HFF-Myc (cell line): ENCODE measurements around the gene LHPP.

Experiments
- DNase-seq: peaks from one replicate; pipeline ENCODE4 v3.0.0-alpha.2; 2011; ENCODE audit warnings: low read depth; ENCODE audit errors: extremely low read depth
- H3K4me3 ChIP-seq: replicated peaks from 2 replicates; pipeline ENCODE4 v1.5.1; 2011; ENCODE audit warnings: low read depth, mild to moderate bottlenecking, control low read depth, low read length
- TF ChIP-seq, protein P1 (sequence below): IDR thresholded peaks from 2 replicates; pipeline ENCODE4 v1.5.1; 2012; ENCODE audit warnings: mild to moderate bottlenecking, low read depth, low read length, control low read depth; ENCODE audit errors: missing control alignments

LHPP gene

DNA sequence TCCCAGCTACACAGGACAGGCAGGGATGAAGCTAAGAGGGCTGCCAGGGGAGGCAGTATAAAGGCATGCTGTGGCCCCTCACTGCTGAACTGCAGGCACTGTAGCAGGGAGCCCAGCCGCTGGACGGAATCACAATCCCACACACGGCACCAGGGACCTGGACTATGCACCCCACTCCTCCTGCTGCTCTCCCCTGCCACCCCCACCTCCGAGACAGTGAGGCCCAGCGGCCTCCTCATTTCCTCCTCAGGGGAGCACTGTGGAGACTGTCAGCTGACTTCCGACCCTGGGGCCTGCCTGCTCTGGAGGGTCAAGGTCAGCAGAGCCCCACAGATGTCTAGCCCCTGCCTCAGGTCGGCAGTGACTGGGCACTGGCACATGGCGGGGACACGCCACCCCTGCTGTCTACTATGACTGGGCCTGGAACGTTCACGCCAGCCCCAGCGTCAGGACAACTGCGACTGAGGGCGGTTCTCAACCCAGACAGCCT lies 189.8 kb downstream of the LHPP start:
- H3K4me3 ChIP-seq: no peak overlapping the region
- TF ChIP-seq, protein P1, sequence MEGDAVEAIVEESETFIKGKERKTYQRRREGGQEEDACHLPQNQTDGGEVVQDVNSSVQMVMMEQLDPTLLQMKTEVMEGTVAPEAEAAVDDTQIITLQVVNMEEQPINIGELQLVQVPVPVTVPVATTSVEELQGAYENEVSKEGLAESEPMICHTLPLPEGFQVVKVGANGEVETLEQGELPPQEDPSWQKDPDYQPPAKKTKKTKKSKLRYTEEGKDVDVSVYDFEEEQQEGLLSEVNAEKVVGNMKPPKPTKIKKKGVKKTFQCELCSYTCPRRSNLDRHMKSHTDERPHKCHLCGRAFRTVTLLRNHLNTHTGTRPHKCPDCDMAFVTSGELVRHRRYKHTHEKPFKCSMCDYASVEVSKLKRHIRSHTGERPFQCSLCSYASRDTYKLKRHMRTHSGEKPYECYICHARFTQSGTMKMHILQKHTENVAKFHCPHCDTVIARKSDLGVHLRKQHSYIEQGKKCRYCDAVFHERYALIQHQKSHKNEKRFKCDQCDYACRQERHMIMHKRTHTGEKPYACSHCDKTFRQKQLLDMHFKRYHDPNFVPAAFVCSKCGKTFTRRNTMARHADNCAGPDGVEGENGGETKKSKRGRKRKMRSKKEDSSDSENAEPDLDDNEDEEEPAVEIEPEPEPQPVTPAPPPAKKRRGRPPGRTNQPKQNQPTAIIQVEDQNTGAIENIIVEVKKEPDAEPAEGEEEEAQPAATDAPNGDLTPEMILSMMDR: no peak
- DNase-seq: no peak

DNA sequence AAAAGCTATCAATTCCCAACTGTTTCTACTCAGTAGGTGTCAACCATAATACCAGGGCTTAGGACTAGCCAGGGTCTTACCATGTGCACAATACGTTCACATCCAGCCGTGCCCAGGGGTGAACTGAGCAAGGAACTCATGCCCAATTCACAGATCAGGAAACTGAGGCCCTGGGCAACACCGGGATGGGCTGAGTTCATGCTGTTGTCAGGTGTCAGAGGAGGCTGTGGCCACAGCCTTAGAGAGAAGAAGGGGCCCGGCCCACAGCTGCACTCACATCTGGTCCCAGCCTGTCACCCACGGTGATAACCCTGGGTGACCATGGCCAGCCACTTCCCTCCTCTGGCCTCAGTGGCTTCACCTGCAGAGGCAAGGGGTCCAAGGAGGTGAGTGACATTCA lies 190.6 kb downstream of the LHPP start:
- no peak overlapping the region for H3K4me3 ChIP-seq
- TF ChIP-seq, protein P1: no peak
- DNase-seq: no peak

- DNase-seq: no peak
- TF ChIP-seq, protein P1: no peak
- H3K4me3 ChIP-seq: no peak overlapping the region
Observed at GRCh38 chr10:124652701-124653100, 191.1 kb downstream of the LHPP start.

- H3K4me3 ChIP-seq: no peak overlapping the region
- DNase-seq: no peak
- TF ChIP-seq, protein P1: no peak
Observed at GRCh38 chr10:124653311-124653710, 191.7 kb downstream of the LHPP start.

GRCh38 chr10:124653811-124654651 lies 192.4 kb downstream of the LHPP start:
- no peak overlapping the region for H3K4me3 ChIP-seq
- no peak for DNase-seq
- TF ChIP-seq, protein P1: no peak

- TF ChIP-seq, protein P1: no peak
- no peak for DNase-seq
- no peak overlapping the region for H3K4me3 ChIP-seq
Observed at GRCh38 chr10:124654686-124655085, 193.1 kb downstream of the LHPP start.
